SH-SY5Y (cell line): ENCODE measurements around the gene ASCC2.

Experiments used
- GATA2 ChIP-seq: IDR thresholded peaks from 2 replicates; pipeline ENCODE4 v1.6.1; 2011; ENCODE audit warnings: mild to moderate bottlenecking, low read depth, low read length
- GATA3 ChIP-seq: IDR thresholded peaks from 2 replicates; pipeline ENCODE4 v1.6.1; 2011; ENCODE audit warnings: low read depth, mild to moderate bottlenecking, low read length, moderate library complexity

DNA sequence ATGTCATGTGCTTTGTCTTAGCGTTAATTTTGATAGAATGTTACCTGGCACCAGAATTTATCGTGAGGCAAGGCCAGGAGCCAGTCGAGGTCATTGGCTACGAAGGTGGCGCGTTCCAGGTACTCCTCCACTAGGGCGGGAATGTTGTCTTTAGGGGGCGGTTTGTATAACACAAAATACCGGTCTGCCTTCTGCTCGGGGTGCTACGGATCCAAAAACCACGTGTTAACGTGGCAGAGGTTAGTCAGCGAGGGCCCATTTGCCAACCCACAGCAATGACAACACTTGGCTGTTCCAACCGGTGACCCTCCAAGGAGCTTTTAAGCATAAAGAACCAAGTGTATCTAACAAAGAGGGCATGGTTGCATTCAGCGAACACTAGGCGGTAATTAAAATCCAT lies 12.5 kb downstream of the ASCC2 start:
- TF ChIP-seq GATA2 (no peak), GATA3 (no peak)
